Measurements from ENCODE around the gene WWOX. TPM values are rescaled to one million over a fixed set of nuclear protein-coding genes. Genes with fewer than 3 reads are reported as not detected.

WWOX gene
- total RNA-seq, 3 donors from 2014 or later (not counting 1 experiment from before 2014, with no cell fraction given): 21.0 to 29.8 (median 27.0) TPM

DNA sequence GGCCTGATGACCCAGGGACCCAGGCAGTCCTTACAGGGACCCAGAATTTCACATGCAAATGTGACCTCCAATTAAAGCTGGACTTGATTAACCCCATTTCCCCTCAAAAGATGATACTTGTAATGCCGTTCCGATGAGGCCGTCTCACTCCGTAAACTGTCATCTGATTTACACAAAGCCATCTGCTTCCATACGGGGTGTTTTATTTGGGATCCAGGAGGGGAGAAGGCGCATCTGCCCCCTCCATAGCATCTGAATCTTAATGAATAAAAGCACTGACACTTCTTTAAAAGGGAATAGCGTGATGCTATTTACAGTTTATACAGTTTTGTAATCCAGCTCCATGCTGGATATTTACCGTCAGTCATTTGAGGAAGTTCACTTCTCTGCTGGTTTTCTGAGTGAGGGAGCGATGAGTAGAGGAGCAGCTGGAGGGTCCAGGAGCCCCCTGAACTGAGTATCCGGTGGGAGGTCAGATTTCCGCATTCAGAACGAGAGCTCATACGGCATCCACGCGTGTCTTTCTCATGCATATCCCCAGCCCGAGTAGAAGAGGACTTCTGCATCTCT lies 452.7 kb downstream of the WWOX start:
- Mint-ChIP-seq H3K9me3 (no peaks in the 10 kb centered on the region), H3K36me3 (no peaks in the 10 kb centered on the region), H3K4me1 (peaks cover 24 to 25% of the 10 kb centered on the region in 2 donors), H3K4me3 (no peak overlapping the region), H3K27me3 (ENCODE audit: low read depth in 2 of 2) (peaks cover 0 to 5% of the 10 kb centered on the region in 2 donors), H3K27ac (no peak overlapping the region)
- H3K4me1 ChIP-seq (ENCODE audit: control insufficient read depth, insufficient read depth, low read length): peaks cover 7% of the 10 kb centered on the region
- DNase-seq (no peak), ATAC-seq (no peak)
- H3K27ac ChIP-seq (ENCODE audit: low read length): no peak overlapping the region
- intact Hi-C loops (cut with micrococcal nuclease): no loop called here
- no peak overlapping the region for H3K4me3 ChIP-seq (ENCODE audit: low read length)
- H3K27me3 ChIP-seq (ENCODE audit: control insufficient read depth, insufficient read depth, low read length): no peaks in the 10 kb centered on the region
- no peaks in the 10 kb centered on the region for H3K36me3 ChIP-seq (ENCODE audit: control insufficient read depth, insufficient read depth, low read length)
- 84% methylated on average over 16 of the region's 16 CpGs for WGBS (ENCODE audit: insufficient coverage)
- no peaks in the 10 kb centered on the region for H3K9me3 ChIP-seq (ENCODE audit: control insufficient read depth, insufficient read depth, low read length)
- TF ChIP-seq, protein P1, sequence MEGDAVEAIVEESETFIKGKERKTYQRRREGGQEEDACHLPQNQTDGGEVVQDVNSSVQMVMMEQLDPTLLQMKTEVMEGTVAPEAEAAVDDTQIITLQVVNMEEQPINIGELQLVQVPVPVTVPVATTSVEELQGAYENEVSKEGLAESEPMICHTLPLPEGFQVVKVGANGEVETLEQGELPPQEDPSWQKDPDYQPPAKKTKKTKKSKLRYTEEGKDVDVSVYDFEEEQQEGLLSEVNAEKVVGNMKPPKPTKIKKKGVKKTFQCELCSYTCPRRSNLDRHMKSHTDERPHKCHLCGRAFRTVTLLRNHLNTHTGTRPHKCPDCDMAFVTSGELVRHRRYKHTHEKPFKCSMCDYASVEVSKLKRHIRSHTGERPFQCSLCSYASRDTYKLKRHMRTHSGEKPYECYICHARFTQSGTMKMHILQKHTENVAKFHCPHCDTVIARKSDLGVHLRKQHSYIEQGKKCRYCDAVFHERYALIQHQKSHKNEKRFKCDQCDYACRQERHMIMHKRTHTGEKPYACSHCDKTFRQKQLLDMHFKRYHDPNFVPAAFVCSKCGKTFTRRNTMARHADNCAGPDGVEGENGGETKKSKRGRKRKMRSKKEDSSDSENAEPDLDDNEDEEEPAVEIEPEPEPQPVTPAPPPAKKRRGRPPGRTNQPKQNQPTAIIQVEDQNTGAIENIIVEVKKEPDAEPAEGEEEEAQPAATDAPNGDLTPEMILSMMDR (IDR thresholded peaks at IDR 0.05): no peak

DNA sequence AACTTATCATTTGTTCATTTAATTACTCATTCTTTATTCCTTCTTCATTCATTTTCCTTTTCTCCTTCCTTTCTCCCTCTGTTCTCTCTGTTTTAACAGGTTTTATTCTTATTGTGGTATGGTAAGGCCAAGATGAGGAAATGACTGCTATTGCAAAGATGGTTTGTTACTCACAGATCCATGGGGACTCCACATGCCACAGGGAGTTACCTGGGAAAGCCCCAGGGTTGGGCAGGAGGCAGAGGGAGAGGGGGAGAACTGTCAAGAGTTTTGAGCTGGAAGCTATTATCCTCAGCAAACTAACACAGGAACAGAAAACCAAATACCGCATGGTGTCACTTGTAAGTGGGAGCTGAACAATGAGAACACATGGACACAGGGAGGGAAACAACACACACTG lies 453.3 kb downstream of the WWOX start:
- intact Hi-C loops (cut with micrococcal nuclease): no loop called here
- no peak overlapping the region for H3K4me3 ChIP-seq (ENCODE audit: low read length)
- Mint-ChIP-seq H3K36me3 (no peaks in the 10 kb centered on the region), H3K9me3 (no peaks in the 10 kb centered on the region), H3K27me3 (ENCODE audit: low read depth in 2 of 2) (peaks cover 0 to 5% of the 10 kb centered on the region in 2 donors), H3K27ac (no peak overlapping the region), H3K4me3 (no peak overlapping the region), H3K4me1 (peaks cover 24 to 25% of the 10 kb centered on the region in 2 donors)
- H3K9me3 ChIP-seq (ENCODE audit: control insufficient read depth, insufficient read depth, low read length): no peaks in the 10 kb centered on the region
- DNase-seq: no peak
- peaks cover 7% of the 10 kb centered on the region for H3K4me1 ChIP-seq (ENCODE audit: control insufficient read depth, insufficient read depth, low read length)
- 78% methylated on average over 1 of the region's 1 CpG for WGBS (ENCODE audit: insufficient coverage)
- no peak for ATAC-seq
- H3K36me3 ChIP-seq (ENCODE audit: control insufficient read depth, insufficient read depth, low read length): no peaks in the 10 kb centered on the region
- TF ChIP-seq, protein P1 (IDR thresholded peaks at IDR 0.05): no peak
- no peaks in the 10 kb centered on the region for H3K27me3 ChIP-seq (ENCODE audit: control insufficient read depth, insufficient read depth, low read length)
- H3K27ac ChIP-seq (ENCODE audit: low read length): no peak overlapping the region

DNA sequence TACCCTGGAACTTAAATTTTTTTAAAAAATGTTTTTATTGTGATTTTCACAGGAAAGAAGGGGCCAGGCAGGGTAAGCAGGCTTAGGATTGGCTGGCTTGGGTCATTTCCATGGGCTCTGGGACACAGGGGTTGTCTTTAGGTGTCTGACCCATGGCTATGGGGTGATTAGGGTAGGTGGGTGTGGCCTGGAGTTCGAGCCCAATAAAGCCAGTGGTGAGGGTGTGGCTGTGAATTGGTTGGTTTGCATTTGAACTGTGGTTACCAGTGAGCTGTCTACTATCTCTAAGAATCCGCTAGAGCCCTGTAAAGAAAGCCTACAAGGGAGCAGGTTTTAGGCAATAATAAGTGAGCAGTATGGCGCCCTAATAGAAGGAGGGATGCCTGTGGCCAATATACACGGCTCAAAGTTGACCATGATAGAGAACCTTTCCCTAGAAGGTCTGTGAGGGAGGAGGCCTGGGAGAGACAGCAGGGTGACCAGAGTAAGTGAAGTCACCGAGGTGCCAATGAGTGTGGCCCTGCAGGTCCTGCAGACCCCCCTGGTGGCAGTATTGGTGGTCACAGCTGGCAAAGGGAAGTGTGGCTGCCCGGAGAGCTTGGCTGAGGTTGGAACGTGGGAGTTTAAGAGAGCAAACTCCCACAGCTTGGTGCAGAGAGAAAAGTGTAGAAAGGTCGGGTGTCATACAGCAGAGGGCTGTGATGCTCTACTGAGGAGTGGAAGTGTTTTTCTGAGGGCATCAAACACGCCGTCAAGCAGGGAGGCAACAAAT lies 454.0 kb downstream of the WWOX start:
- peaks cover 0 to 5% of the 10 kb centered on the region in 2 donors for H3K27me3 Mint-ChIP-seq (ENCODE audit: low read depth in 2 of 2)
- no peaks in the 10 kb centered on the region for H3K36me3 Mint-ChIP-seq
- H3K9me3 Mint-ChIP-seq: no peaks in the 10 kb centered on the region
- WGBS (ENCODE audit: insufficient coverage): 85% methylated on average over 10 of the region's 10 CpGs
- H3K4me3 Mint-ChIP-seq: no peak overlapping the region
- no peak for DNase-seq
- Histone ChIP-seq H3K4me3 (ENCODE audit: low read length) (no peak overlapping the region), H3K27ac (ENCODE audit: low read length) (no peak overlapping the region), H3K27me3 (ENCODE audit: control insufficient read depth, insufficient read depth, low read length) (no peaks in the 10 kb centered on the region), H3K4me1 (ENCODE audit: control insufficient read depth, insufficient read depth, low read length) (peaks cover 7% of the 10 kb centered on the region), H3K36me3 (ENCODE audit: control insufficient read depth, insufficient read depth, low read length) (no peaks in the 10 kb centered on the region), H3K9me3 (ENCODE audit: control insufficient read depth, insufficient read depth, low read length) (no peaks in the 10 kb centered on the region)
- TF ChIP-seq, protein P1 (IDR thresholded peaks at IDR 0.05): no peak
- peak overlapping the region in 1 of 2 donors; percentile 34 for H3K27ac Mint-ChIP-seq
- peaks cover 24 to 25% of the 10 kb centered on the region in 2 donors for H3K4me1 Mint-ChIP-seq
- peak in 2 of 3 donors; percentile 36 to 57 for ATAC-seq
- intact Hi-C loops (cut with micrococcal nuclease): no loop called here

Measured in natural killer cell (primary cell).